Vagina (tissue), 2 donors: ENCODE results near the gene FUT6. TPM values are rescaled to one million over a fixed set of nuclear protein-coding genes. Genes with fewer than 3 reads are reported as not detected.
A peak's percentile ranks its signal among the peaks of the same experiment; 100 is the strongest.

Experiments
- DNase-seq, 2 donors: peaks; one replicate each; pipeline ENCODE4 v3.0.0-alpha.2; 2017; ENCODE audit errors: extremely low spot score in 2 of 2
- H3K27ac ChIP-seq: fragments of 200-600 bp; sonication (generic); one replicate; pipeline ENCODE4 v1.5.1; 2019
- H3K27me3 ChIP-seq: fragments of 200-600 bp; sonication (generic); one replicate; pipeline ENCODE4 v1.5.1; 2019
- H3K36me3 ChIP-seq, 2 donors: fragments of 200-600 bp; sonication (generic); one replicate each; pipeline ENCODE4 v1.5.1; 2017 to 2019
- H3K4me1 ChIP-seq: fragments of 200-600 bp; sonication (generic); one replicate; pipeline ENCODE4 v1.5.1; 2019
- H3K4me3 ChIP-seq, 2 donors: fragments of 200-600 bp; sonication (generic); 1 replicate in 1 of 2; 2 replicates in 1 of 2; pipeline ENCODE4 v1.5.1; 2016 to 2019
- H3K9me3 ChIP-seq: fragments of 200-600 bp; sonication (generic); one replicate; pipeline ENCODE4 v1.5.1; 2019
- POLR2A ChIP-seq, 2 donors: fragments of 450-650 bp; IDR thresholded peaks; one replicate each; pipeline ENCODE4 v1.6.1; 2017; ENCODE audit warnings: antibody characterized with exemption in 2 of 2, mild to moderate bottlenecking in 2 of 2, moderate library complexity in 2 of 2
- POLR2AphosphoS5 ChIP-seq, 2 donors: sonication (generic); formaldehyde crosslinking; IDR thresholded peaks; one replicate each; pipeline ENCODE4 v1.9.0; 2017; ENCODE audit warnings: antibody characterized with exemption in 2 of 2, mild to moderate bottlenecking in 2 of 2, low read depth in 1 of 2; ENCODE audit not compliant: insufficient read depth in 1 of 2
- intact Hi-C: fragments of 100-400 bp; cut with DNase I; formaldehyde crosslinking; loops from one replicate; pipeline ENCODE4 v1.15.1; 2023
- total RNA-seq: library from RNA; depleted of rRNA; stranded (reverse); fragments of >200 nt; gene quantifications from one replicate; pipeline ENCODE4 v1.2.3, GENCODE V29; 2016
- TF ChIP-seq, protein P1 (sequence below), 3 experiments: fragments of 450-650 bp in 2 of 3; fragments of 200-600 bp in 1 of 3; sonication (generic) in 1 of 3; IDR thresholded peaks; one replicate each; pipeline ENCODE4 v1.5.1; 2017 to 2019; ENCODE audit warnings: antibody characterized with exemption in 3 of 3, mild to moderate bottlenecking in 2 of 3, moderate library complexity in 2 of 3

FUT6 gene
- total RNA-seq, 1 donor from 2014 or later = 36.8 TPM

DNA sequence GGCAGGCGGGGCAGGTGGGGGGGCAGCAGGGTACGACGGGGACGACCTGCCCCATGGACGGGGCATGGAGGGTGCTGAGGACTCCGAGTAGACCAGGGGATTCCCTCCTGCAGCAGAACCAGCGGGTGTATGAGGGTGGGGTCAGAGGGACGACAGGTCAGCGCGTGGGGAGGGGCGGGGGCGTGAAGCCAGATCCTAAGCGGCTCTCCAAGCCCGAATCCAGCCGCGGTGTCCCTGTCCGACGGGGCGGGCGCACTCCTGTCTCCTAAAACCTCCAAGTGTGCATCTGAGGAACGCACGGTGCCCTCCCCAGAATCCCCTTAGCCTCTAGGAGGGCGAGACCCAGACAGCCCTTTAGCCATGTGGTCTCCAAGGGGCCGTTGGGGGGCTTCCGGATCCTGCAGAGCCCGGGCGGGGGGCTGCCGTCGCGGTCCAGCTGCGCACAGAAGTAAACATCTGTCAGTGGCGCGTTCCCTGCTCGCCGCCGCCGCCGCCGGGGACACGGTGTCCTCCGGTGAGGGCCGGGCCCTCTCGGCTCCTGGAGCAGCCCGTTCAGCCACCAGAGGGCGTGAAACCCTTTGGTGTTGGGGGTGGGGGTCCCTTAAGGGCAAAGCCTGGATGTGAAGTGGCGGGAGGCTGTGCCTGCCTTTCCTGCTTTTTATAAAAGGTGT lies 33.9 kb downstream of the FUT6 start:
- peaks cover 8% of the 10 kb centered on the region for H3K27me3 ChIP-seq
- peak overlapping the region; percentile 30 to 37 for H3K4me3 ChIP-seq
- H3K27ac ChIP-seq = peak overlapping the region; percentile 56
- H3K9me3 ChIP-seq = no peaks in the 10 kb centered on the region
- no peak for DNase-seq
- no peaks in the 10 kb centered on the region for H3K36me3 ChIP-seq
- TF ChIP-seq POLR2A (IDR thresholded peaks at IDR 0.05) (no peak), POLR2AphosphoS5 (IDR thresholded peaks at IDR 0.05; ENCODE audit: insufficient read depth in 1 of 2, low read depth in 1 of 2) (peak in 1 of 2 donors; percentile 21)
- TF ChIP-seq, protein P1, sequence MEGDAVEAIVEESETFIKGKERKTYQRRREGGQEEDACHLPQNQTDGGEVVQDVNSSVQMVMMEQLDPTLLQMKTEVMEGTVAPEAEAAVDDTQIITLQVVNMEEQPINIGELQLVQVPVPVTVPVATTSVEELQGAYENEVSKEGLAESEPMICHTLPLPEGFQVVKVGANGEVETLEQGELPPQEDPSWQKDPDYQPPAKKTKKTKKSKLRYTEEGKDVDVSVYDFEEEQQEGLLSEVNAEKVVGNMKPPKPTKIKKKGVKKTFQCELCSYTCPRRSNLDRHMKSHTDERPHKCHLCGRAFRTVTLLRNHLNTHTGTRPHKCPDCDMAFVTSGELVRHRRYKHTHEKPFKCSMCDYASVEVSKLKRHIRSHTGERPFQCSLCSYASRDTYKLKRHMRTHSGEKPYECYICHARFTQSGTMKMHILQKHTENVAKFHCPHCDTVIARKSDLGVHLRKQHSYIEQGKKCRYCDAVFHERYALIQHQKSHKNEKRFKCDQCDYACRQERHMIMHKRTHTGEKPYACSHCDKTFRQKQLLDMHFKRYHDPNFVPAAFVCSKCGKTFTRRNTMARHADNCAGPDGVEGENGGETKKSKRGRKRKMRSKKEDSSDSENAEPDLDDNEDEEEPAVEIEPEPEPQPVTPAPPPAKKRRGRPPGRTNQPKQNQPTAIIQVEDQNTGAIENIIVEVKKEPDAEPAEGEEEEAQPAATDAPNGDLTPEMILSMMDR (IDR thresholded peaks at IDR 0.05) = peak in 1 of 3 experiments; percentile 47
- intact Hi-C loops = loop anchor here (5.0 kb wide), 1 partner anchor 87 kb away; no protein-coding TSS in a partner anchor
- peaks cover 26% of the 10 kb centered on the region for H3K4me1 ChIP-seq

GRCh38 chr19:5804516-5805461 lies 34.7 kb downstream of the FUT6 start, which contains the start of gene NRTN:
Gene NRTN (plus strand): TSS chr19:5805067. CDS start chr19:5824166, 19,099 bp downstream.
- Histone ChIP-seq H3K9me3 (no peaks in the 10 kb centered on the region), H3K4me1 (peaks cover 26% of the 10 kb centered on the region), H3K27me3 (peaks cover 8% of the 10 kb centered on the region), H3K4me3 (peak within 1 kb of the TSS; percentile 30 to 37), H3K36me3 (no peaks in the 10 kb centered on the region), H3K27ac (peak within 1 kb of the TSS; percentile 56)
- no peak for DNase-seq
- intact Hi-C loops = loop anchor here (5.0 kb wide), 1 partner anchor 88 kb away; no protein-coding TSS in a partner anchor
- TF ChIP-seq POLR2A (IDR thresholded peaks at IDR 0.05) = no peak
- TF ChIP-seq, protein P1 (IDR thresholded peaks at IDR 0.05) = no peak
- TF ChIP-seq POLR2AphosphoS5 (IDR thresholded peaks at IDR 0.05; ENCODE audit: insufficient read depth in 1 of 2, low read depth in 1 of 2) = no peak

DNA sequence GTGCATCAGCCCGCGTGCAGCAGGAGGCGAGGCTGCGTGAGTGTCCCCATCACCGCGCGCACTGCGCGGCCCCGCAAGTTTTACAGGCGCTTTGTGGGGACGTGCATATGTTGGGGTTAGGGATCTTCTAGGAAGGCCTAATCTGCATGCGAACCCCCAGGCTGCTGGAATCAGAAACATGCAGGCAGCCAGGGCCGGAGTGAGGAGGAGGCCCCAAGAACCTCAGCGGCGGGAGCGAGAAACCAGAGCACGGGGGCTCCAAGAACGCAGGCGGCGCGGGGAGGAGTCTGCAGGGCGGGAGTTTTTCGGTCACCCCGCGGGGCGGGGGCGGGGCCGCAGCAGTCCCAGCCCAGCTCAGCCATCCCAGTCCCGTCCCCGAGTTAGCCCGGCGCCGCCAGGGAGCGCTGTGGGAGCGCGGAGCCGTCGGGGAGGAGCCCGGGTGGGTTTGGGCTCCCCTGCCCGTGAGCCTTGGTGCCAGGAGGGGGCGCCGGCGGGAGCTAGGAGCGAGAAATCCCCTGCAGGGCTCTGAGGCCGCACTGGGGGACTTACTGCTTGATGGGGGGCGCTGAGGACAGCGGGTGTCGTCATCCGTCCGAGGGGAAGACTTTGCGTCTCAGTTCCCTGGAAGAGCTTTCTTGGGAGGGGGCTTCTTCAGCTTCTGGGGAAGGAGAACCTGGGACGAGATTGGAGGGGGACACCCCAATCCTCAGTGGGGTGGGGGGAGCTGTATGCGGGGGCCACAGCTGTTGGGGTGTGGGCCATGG lies 35.6 kb downstream of the FUT6 start:
- no peak for DNase-seq
- Histone ChIP-seq H3K4me3 (peak overlapping the region; percentile 17 to 26), H3K9me3 (no peaks in the 10 kb centered on the region), H3K36me3 (no peaks in the 10 kb centered on the region), H3K27ac (peak overlapping the region; percentile 28), H3K4me1 (peaks cover 26% of the 10 kb centered on the region), H3K27me3 (peaks cover 8% of the 10 kb centered on the region)
- intact Hi-C loops = no loop called here
- TF ChIP-seq, protein P1 (IDR thresholded peaks at IDR 0.05) = peak; percentile 49 to 78 (median 54)
- TF ChIP-seq POLR2A (IDR thresholded peaks at IDR 0.05) (no peak), POLR2AphosphoS5 (IDR thresholded peaks at IDR 0.05; ENCODE audit: insufficient read depth in 1 of 2, low read depth in 1 of 2) (peak; percentile 27 to 54)

DNA sequence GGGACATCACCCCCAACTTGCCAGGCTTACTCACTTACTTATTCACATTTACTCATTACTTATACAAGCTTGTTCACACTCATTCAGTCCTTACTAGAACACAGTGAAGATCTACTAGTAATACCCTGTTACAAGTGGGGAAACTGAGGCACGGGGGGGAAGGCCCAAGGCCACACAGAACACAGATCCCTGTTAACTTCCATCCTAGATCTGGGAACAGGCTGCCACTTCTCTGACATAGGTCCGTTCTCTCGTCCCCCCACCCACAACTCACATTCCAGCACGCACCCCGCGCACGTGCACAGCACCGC lies 36.1 kb downstream of the FUT6 start:
- Histone ChIP-seq H3K27ac (no peak overlapping the region), H3K4me3 (peak overlapping the region; percentile 17 to 26), H3K9me3 (no peaks in the 10 kb centered on the region), H3K36me3 (no peaks in the 10 kb centered on the region), H3K4me1 (peaks cover 26% of the 10 kb centered on the region), H3K27me3 (peaks cover 8% of the 10 kb centered on the region)
- TF ChIP-seq POLR2A (IDR thresholded peaks at IDR 0.05) (no peak), POLR2AphosphoS5 (IDR thresholded peaks at IDR 0.05; ENCODE audit: insufficient read depth in 1 of 2, low read depth in 1 of 2) (no peak)
- TF ChIP-seq, protein P1 (IDR thresholded peaks at IDR 0.05) = no peak
- intact Hi-C loops = no loop called here
- DNase-seq = no peak
